HEK293T (cell line): ENCODE measurements around the gene PDIK1L.

ENCODE experiments used
- CTCF ChIA-PET: fragments of 350-600 bp; formaldehyde crosslinking; extraction: SDS; loops from one replicate; lab custom pipeline; 2021; ENCODE audit warnings: antibody characterized with exemption, inconsistent platforms; lab: Yijun Ruan, JAX
- POLR2A ChIA-PET: fragments of 350-600 bp; formaldehyde crosslinking; extraction: SDS; loops from one replicate; lab custom pipeline; 2020; ENCODE audit warnings: antibody characterized with exemption, inconsistent platforms; lab: Yijun Ruan, JAX
- DNase-seq: peaks from one replicate; pipeline ENCODE4 v3.0.0; 2012; ENCODE audit warnings: mixed read lengths; ENCODE audit errors: extremely low spot score
- ARNT ChIP-seq: fragments of 450-650 bp; IDR thresholded peaks from 2 replicates; pipeline ENCODE4 v1.6.1; 2017; ENCODE audit warnings: mild to moderate bottlenecking
- BHLHE40 ChIP-seq: fragments of 450-650 bp; IDR thresholded peaks from 2 replicates; pipeline ENCODE4 v1.6.1; 2016; ENCODE audit warnings: mild to moderate bottlenecking, moderate library complexity, borderline replicate concordance
- CTBP1 ChIP-seq: fragments of 450-650 bp; IDR thresholded peaks from 2 replicates; pipeline ENCODE4 v1.6.1; 2016; ENCODE audit warnings: borderline replicate concordance
- ELF4 ChIP-seq: fragments of 450-650 bp; IDR thresholded peaks from 2 replicates; pipeline ENCODE4 v1.6.1; 2017; ENCODE audit warnings: antibody characterized with exemption
- FOXA1 ChIP-seq: fragments of 450-650 bp; IDR thresholded peaks from 2 replicates; pipeline ENCODE4 v1.6.1; 2016; ENCODE audit warnings: mild to moderate bottlenecking
- FOXK2 ChIP-seq: fragments of 450-650 bp; IDR thresholded peaks from 2 replicates; pipeline ENCODE4 v1.6.1; 2016; ENCODE audit warnings: mild to moderate bottlenecking
- FOXM1 ChIP-seq: fragments of 450-650 bp; IDR thresholded peaks from 2 replicates; pipeline ENCODE4 v1.6.1; 2017; ENCODE audit warnings: mild to moderate bottlenecking, borderline replicate concordance
- HDGF ChIP-seq: fragments of 450-650 bp; IDR thresholded peaks from 2 replicates; pipeline ENCODE4 v1.6.1; 2017; ENCODE audit warnings: antibody characterized with exemption, borderline replicate concordance
- L3MBTL2 ChIP-seq: fragments of 450-650 bp; conservative IDR thresholded peaks from 2 replicates; pipeline ENCODE4 v1.6.1; 2016; ENCODE audit warnings: mild to moderate bottlenecking
- NFRKB ChIP-seq: fragments of 450-650 bp; IDR thresholded peaks from 2 replicates; pipeline ENCODE4 v1.6.1; 2016; ENCODE audit warnings: mild to moderate bottlenecking, moderate library complexity
- SP1 ChIP-seq: fragments of 450-650 bp; IDR thresholded peaks from 2 replicates; pipeline ENCODE4 v1.6.1; 2017
- SUZ12 ChIP-seq: fragments of 450-650 bp; IDR thresholded peaks from 2 replicates; pipeline ENCODE4 v1.6.1; 2016; ENCODE audit warnings: mild to moderate bottlenecking
- TARDBP ChIP-seq: fragments of 450-650 bp; IDR thresholded peaks from 2 replicates; pipeline ENCODE4 v1.6.1; 2016
- TF ChIP-seq, protein P1 (sequence below): fragments of 450-650 bp; IDR thresholded peaks from 2 replicates; pipeline ENCODE4 v1.6.1; 2016

The PDIK1L gene

DNA sequence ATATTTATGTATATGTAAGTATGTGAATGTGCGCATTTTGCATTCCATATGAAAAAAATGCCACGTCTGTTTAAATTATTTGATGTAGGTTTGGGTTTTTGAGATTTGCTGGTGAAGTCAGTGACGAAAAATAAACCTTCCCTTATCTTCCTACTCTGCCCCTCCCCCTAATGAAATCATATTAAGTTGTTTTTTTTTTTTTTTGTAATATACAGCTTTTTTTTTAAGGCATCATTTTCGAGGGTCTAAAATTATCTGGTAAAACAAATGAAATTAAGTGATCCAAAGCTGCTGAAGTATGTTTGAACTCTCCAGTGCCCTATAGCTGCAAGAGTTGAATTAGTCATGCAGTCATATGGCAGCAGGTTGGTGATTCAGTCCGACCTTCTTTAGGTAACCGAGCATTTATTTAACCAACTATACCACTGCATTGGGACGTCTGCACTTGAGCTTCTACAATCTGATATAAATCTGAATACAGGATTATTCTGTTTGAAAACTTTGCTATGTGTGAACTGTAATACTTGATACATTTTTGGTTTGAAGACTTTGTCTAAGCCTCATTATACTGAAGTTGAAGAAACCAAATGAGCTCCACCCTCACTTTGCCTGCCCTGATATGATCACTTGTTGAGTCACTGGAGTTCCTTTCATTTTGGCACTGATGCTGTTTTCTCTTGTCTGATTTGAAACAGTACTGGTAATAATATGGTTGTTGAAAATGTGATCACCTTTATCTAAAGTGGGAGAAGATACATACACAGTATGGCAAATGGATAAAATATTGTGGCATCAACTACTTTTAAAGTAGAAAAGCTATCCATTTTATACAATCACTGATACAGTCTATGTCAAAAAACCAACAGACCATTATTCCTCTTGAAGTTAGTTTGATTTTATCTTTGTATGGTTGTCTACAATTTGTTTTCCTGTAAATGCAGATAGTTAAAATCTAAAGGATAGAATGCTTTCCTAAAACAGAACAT lies 11.7 kb downstream of the PDIK1L start:
- TF ChIP-seq ELF4, result no peak
- TF ChIP-seq, protein P1, sequence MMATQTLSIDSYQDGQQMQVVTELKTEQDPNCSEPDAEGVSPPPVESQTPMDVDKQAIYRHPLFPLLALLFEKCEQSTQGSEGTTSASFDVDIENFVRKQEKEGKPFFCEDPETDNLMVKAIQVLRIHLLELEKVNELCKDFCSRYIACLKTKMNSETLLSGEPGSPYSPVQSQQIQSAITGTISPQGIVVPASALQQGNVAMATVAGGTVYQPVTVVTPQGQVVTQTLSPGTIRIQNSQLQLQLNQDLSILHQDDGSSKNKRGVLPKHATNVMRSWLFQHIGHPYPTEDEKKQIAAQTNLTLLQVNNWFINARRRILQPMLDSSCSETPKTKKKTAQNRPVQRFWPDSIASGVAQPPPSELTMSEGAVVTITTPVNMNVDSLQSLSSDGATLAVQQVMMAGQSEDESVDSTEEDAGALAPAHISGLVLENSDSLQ, result no peak
- POLR2A ChIA-PET, result interaction anchor here (1.4 kb wide), 2 partner anchors 9 to 10 kb away, joined by 3 to 5 read pairs; no protein-coding TSS in a partner anchor
- CTCF ChIA-PET, result interaction anchor here (0.8 to 1.3 kb wide), 3 partner anchors 22 to 88 kb away, joined by 3 to 7 read pairs (median 3); no protein-coding TSS in a partner anchor
- no peak for DNase-seq

DNA sequence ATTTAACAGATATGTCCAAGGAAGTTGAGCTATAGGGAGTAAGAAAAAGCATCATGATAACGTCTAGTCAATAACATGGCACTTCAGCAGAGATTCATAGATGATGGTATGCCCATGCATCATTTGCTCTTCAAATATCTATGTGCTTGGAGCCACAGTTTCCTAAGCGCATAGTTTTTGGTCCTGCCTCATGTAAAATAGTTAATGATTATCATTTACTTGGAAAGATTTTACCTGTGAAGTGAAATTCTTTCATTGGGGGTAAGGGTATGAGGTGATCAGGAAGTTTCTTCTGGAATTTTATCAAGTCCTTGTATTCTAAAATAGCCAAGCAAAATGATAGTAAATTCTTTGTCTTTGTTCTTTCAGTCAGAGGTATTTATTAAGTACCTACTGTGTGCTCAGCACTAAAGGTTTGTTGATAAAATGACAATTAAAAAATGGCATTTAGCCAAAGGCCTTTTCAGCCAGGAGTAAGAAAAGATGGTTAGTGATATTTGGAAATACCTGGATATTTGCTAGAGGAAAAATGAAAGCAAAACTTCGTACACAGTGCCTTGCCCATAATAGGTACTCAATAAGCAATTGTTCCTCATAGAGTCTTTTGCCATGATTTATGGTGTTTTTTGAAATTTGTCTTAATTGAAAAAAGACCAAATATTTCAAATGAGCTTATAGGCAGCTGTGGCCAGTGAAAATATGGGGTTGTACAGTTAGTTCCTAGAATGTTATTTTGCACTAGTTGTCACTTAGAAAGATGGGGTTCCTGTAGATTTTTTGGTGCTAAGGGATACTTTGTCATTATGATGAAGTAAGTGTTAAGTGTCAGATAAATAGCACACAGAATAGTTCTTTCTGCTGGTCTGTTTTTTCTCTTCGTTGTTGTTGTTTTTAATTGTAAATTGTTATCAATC lies 13.1 kb downstream of the PDIK1L start:
- TF ChIP-seq ARNT (no peak), HDGF (no peak), SP1 (no peak), FOXM1 (no peak)
- ChIA-PET CTCF (interaction anchor here (0.7 to 1.2 kb wide), 3 partner anchors 45 to 94 kb away, joined by 3 read pairs; partner anchors contain the start of gene ZNF593), POLR2A (interaction anchor here (1.4 kb wide), 1 partner anchor 8 kb away, joined by 3 read pairs; no protein-coding TSS in a partner anchor)
- no peak for DNase-seq

DNA sequence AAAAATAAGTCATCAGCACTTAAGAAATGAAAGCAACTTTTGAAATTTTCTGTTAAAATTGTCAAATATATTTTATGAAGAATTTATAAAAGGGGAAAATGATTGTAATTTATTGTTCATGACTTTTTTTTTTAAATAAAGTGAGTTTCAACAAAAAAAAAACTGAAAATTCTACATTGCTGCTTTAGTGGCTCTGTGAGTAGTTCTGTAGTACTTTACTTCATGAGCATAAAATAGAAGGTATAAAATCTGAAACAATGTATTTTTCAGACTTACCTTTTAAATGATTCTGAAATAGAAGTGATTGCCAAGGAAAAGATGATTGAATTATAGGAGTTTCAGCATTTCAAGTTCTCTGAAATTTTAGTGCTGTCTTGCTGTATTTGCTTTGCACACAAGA lies 13.8 kb downstream of the PDIK1L start:
- ChIA-PET POLR2A (no interaction called here), CTCF (interaction anchor here (1.2 kb wide), 2 partner anchors 20 to 44 kb away, joined by 3 read pairs; partner anchors contain the start of gene ZNF593)
- no peak for DNase-seq
- TF ChIP-seq FOXA1, result no peak
- TF ChIP-seq FOXK2, result no peak
- no peak for TF ChIP-seq L3MBTL2
- TF ChIP-seq BHLHE40, result no peak
- no peak for TF ChIP-seq CTBP1
- TF ChIP-seq SP1, result no peak
- no peak for TF ChIP-seq FOXM1
- TF ChIP-seq, protein P1, result no peak
- no peak for TF ChIP-seq ARNT

DNA sequence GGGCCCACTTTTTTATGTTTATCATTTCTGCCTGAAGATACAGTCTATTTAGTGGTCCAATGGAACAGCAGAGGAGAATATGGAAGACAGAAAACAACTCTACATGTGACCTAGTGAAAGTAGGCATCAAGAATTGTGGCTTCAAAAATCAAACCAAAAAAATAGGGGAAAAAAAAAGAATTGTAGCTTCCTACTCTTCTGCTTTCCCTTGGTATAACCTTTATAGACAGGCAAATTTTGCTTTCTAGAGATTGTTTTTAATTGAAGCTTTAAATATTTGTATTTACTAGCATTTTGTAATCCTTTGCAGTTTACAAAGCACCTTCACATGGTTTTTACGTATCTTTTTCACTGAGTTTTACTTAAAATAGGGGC lies 14.3 kb downstream of the PDIK1L start:
- CTCF ChIA-PET, result interaction anchor here (1.2 kb wide), 2 partner anchors 19 to 44 kb away, joined by 3 read pairs; partner anchors contain the start of gene ZNF593
- TF ChIP-seq NFRKB (no peak), SUZ12 (no peak), HDGF (no peak), FOXA1 (no peak), TARDBP (no peak)
- TF ChIP-seq, protein P1, result no peak
- POLR2A ChIA-PET, result interaction anchor here (1.4 kb wide), 1 partner anchor 11 kb away, joined by 4 read pairs; no protein-coding TSS in a partner anchor
- no peak for DNase-seq

DNA sequence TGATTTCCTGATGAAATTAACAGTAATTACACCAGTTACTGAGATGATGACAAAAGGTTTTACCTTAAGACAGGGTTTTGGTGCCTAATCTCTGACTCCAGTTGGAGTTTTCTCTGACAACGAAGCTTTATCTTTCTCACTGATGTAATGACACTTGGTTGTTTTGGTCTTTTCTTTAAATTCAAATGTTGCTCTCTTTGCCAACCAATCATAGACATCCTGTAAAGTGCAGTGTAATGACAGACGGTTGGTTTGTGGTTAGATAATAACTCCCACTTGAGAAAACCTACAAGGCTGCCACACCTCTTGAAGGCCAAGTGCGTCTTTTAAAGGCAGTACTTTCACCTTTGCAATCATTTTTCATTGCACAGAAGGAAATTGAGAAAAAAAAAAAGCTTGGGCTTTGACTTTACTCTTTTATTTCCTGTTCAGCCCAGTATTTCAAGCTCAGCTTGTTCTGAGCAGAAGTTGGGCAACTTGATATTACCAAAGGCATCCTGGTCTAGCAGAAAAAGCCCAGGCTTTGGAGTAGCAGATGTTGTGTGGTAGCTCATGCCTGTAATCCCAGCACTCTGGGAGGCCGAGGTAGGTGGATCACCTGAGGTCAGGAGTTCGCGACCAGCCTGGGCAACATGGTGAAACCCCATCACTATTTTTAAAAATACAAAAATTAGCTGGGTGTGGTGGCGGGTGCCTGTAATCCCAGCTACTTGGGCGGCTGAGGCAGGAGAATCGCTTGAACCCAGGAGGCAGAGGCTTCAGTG lies 14.9 kb downstream of the PDIK1L start:
- TF ChIP-seq FOXM1, result peak; percentile 70
- TF ChIP-seq FOXA1, result no peak
- POLR2A ChIA-PET, result interaction anchor here (1.4 to 1.6 kb wide), 2 partner anchors 11 to 14 kb away, joined by 4 to 5 read pairs; partner anchors contain the start of gene PDIK1L
- CTCF ChIA-PET, result interaction anchor here (0.6 to 1.2 kb wide), 3 partner anchors 13 to 720 kb away, joined by 3 to 4 read pairs (median 3); no protein-coding TSS in a partner anchor
- no peak for DNase-seq
